Neural cell (in vitro differentiated cells): ENCODE measurements around the gene NT5M. TPM values are rescaled to one million over a fixed set of nuclear protein-coding genes. Genes with fewer than 3 reads are reported as not detected.

Experiments used
- H2AFZ ChIP-seq: fragments of 200-600, 300-800 bp; sonication (generic), shearing (Covaris generic); 2 replicates; pipeline ENCODE4 v1.6.0; 2014; ENCODE audit warnings: low read depth, mild to moderate bottlenecking, antibody characterized with exemption, low read length, moderate library complexity
- H3F3A ChIP-seq: fragments of 200-600 bp; shearing (Covaris generic); 2 replicates; pipeline ENCODE4 v1.6.1; 2016; ENCODE audit warnings: mild to moderate bottlenecking, moderate library complexity, mixed read lengths, antibody characterized with exemption, low read length; ENCODE audit not compliant: insufficient read depth, poor library complexity, severe bottlenecking
- H3K27ac ChIP-seq: fragments of 200-600, 300-800 bp; sonication (generic), shearing (Covaris generic); 2 replicates; pipeline ENCODE4 v1.5.1; 2014; ENCODE audit warnings: mild to moderate bottlenecking, low read length, moderate library complexity
- H3K27me3 ChIP-seq: fragments of 300-800, 200-600 bp; sonication (generic), shearing (Covaris generic); 2 replicates; pipeline ENCODE4 v1.6.0; 2014; ENCODE audit warnings: mild to moderate bottlenecking, low read depth, low read length, moderate library complexity; ENCODE audit not compliant: insufficient read depth
- H3K36me3 ChIP-seq: fragments of 300-800, 200-600 bp; sonication (generic), shearing (Covaris generic); 2 replicates; pipeline ENCODE4 v1.5.1; 2014; ENCODE audit warnings: mild to moderate bottlenecking, antibody characterized with exemption, low read length, moderate library complexity; ENCODE audit not compliant: insufficient read depth
- H3K4me2 ChIP-seq: fragments of 300-800, 200-600 bp; sonication (generic), shearing (Covaris generic); 2 replicates; pipeline ENCODE4 v1.6.0; 2014; ENCODE audit warnings: mild to moderate bottlenecking, low read length
- H3K4me3 ChIP-seq: fragments of 300-800, 200-600 bp; sonication (generic), shearing (Covaris generic); 2 replicates; pipeline ENCODE4 v1.5.1; 2014; ENCODE audit warnings: mild to moderate bottlenecking, low read length, moderate library complexity
- H3K79me2 ChIP-seq: fragments of 200-600 bp; shearing (Covaris generic); replicated peaks from 2 replicates; pipeline ENCODE4 v1.6.0; 2014; ENCODE audit warnings: mild to moderate bottlenecking, low read length, moderate library complexity; ENCODE audit not compliant: insufficient read depth
- H3K9ac ChIP-seq: fragments of 300-800, 200-600 bp; sonication (generic), shearing (Covaris generic); 2 replicates; pipeline ENCODE4 v1.6.1; 2016; ENCODE audit warnings: mild to moderate bottlenecking, low read length, mixed read lengths
- H3K9me2 ChIP-seq: fragments of 200-600 bp; shearing (Covaris generic); 2 replicates; pipeline ENCODE4 v1.6.1; 2016; ENCODE audit warnings: mild to moderate bottlenecking, low read length, mixed read lengths; ENCODE audit not compliant: insufficient read depth
- H3K9me3 ChIP-seq: fragments of 200-600, 300-800 bp; sonication (generic), shearing (Covaris generic); 2 replicates; pipeline ENCODE4 v1.6.1; 2016; ENCODE audit warnings: mild to moderate bottlenecking, mixed run types, low read length, moderate library complexity, mixed read lengths
- H4K20me1 ChIP-seq: fragments of 200-600 bp; shearing (Covaris generic); 2 replicates; pipeline ENCODE4 v1.6.1; 2016; ENCODE audit warnings: mild to moderate bottlenecking, mixed run types; ENCODE audit not compliant: insufficient read depth
- CTCF ChIP-seq: fragments of 450-650 bp; IDR thresholded peaks from 2 replicates; pipeline ENCODE4 v1.5.1; 2014; ENCODE audit warnings: antibody characterized with exemption, mild to moderate bottlenecking, moderate library complexity; ENCODE audit not compliant: poor library complexity, severe bottlenecking
- EP300 ChIP-seq: fragments of 450-650 bp; conservative IDR thresholded peaks from 2 replicates; pipeline ENCODE4 v1.6.1; 2014; ENCODE audit warnings: antibody characterized with exemption, mild to moderate bottlenecking, moderate library complexity; ENCODE audit not compliant: poor library complexity, severe bottlenecking
- EZH2 ChIP-seq: fragments of 200-600, 300-800 bp; shearing (Covaris generic), sonication (generic); IDR thresholded peaks from 2 replicates; pipeline ENCODE4 v1.6.1; 2014; ENCODE audit warnings: antibody characterized with exemption, low read length, borderline replicate concordance, mild to moderate bottlenecking; ENCODE audit not compliant: insufficient read depth, poor library complexity, severe bottlenecking
- MXI1 ChIP-seq: fragments of 450-650 bp; conservative IDR thresholded peaks from 2 replicates; pipeline ENCODE4 v1.6.1; 2014; ENCODE audit warnings: antibody characterized with exemption, mild to moderate bottlenecking; ENCODE audit not compliant: poor library complexity, severe bottlenecking
- POLR2AphosphoS5 ChIP-seq: IDR thresholded peaks from 2 replicates; pipeline ENCODE4 v1.6.1; 2012
- RAD21 ChIP-seq: fragments of 450-650 bp; conservative IDR thresholded peaks from 2 replicates; pipeline ENCODE4 v1.6.1; 2014; ENCODE audit warnings: antibody characterized with exemption, mild to moderate bottlenecking, moderate library complexity
- REST ChIP-seq: IDR thresholded peaks from 2 replicates; pipeline ENCODE4 v1.6.1; 2012; ENCODE audit warnings: borderline replicate concordance
- SMC3 ChIP-seq: fragments of 450-650 bp; conservative IDR thresholded peaks from 2 replicates; pipeline ENCODE4 v1.6.1; 2014; ENCODE audit warnings: antibody characterized with exemption, mild to moderate bottlenecking, moderate library complexity; ENCODE audit not compliant: poor library complexity
- TAF1 ChIP-seq: IDR thresholded peaks from 2 replicates; pipeline ENCODE4 v1.6.1; 2012; ENCODE audit warnings: low read depth
- polyA plus RNA-seq: library from polyadenylated mRNA; depleted of rRNA; stranded (reverse); fragments of >200 nt; gene quantifications from 2 replicates; pipeline ENCODE4 v1.2.3, GENCODE V29; 2014

The NT5M gene
- polyA plus RNA-seq, 1 donor from 2014 or later, result 11.1 TPM

- TF ChIP-seq EP300 (no peak), EZH2 (no peak), TAF1 (no peak), SMC3 (no peak), RAD21 (no peak), MXI1 (no peak), REST (no peak), POLR2AphosphoS5 (no peak)
- Histone ChIP-seq H3K27me3 (no peaks in the 10 kb centered on the region), H2AFZ (no peak overlapping the region), H3K9me2 (no peaks in the 10 kb centered on the region), H3K4me3 (no peak overlapping the region), H3K4me2 (no peak overlapping the region), H3K79me2 (no peaks in the 10 kb centered on the region), H3F3A (no peaks in the 10 kb centered on the region), H3K9ac (no peak overlapping the region), H4K20me1 (no peaks in the 10 kb centered on the region), H3K27ac (no peak overlapping the region), H3K36me3 (no peaks in the 10 kb centered on the region), H3K9me3 (no peaks in the 10 kb centered on the region)
Observed at GRCh38 chr17:17348872-17349723, 45.9 kb downstream of the NT5M start.

- no peaks in the 10 kb centered on the region for H4K20me1 ChIP-seq
- H3K79me2 ChIP-seq, result no peaks in the 10 kb centered on the region
- no peak overlapping the region for H2AFZ ChIP-seq
- no peak for TF ChIP-seq CTCF
- no peak for TF ChIP-seq SMC3
- TF ChIP-seq EZH2, result no peak
- TF ChIP-seq RAD21, result no peak
- no peak for TF ChIP-seq MXI1
- TF ChIP-seq REST, result no peak
- no peak for TF ChIP-seq EP300
- TF ChIP-seq TAF1, result no peak
- no peak for TF ChIP-seq POLR2AphosphoS5
- H3K9me3 ChIP-seq, result no peaks in the 10 kb centered on the region
- H3K4me2 ChIP-seq, result no peak overlapping the region
- H3K9me2 ChIP-seq, result no peaks in the 10 kb centered on the region
- H3K27ac ChIP-seq, result no peak overlapping the region
- H3F3A ChIP-seq, result no peaks in the 10 kb centered on the region
- no peak overlapping the region for H3K4me3 ChIP-seq
- H3K9ac ChIP-seq, result no peak overlapping the region
- H3K36me3 ChIP-seq, result no peaks in the 10 kb centered on the region
- no peaks in the 10 kb centered on the region for H3K27me3 ChIP-seq
Observed at GRCh38 chr17:17349724-17350106, 46.5 kb downstream of the NT5M start.
